SK-N-SH treated with all-trans-retinoic acid at 6 μM for 48 hours (cell line): Measurements from ENCODE around the gene ANKS3.

Experiments used
- CSDC2 ChIP-seq: fragments of 250-450 bp; sonication (Bioruptor Pico); IDR thresholded peaks from 2 replicates; pipeline ENCODE4 v1.5.0; 2020; ENCODE audit warnings: mild to moderate bottlenecking, moderate library complexity
- ISL1 ChIP-seq: fragments of 250-450 bp; sonication (Bioruptor Pico); IDR thresholded peaks from 2 replicates; pipeline ENCODE4 v2.1.2; 2022; ENCODE audit warnings: mild to moderate bottlenecking, moderate library complexity
- OSR1 ChIP-seq: fragments of 250-450 bp; sonication (Bioruptor Pico); IDR thresholded peaks from 2 replicates; pipeline ENCODE4 v1.8.0; 2022; ENCODE audit warnings: moderate library complexity, mild to moderate bottlenecking, inconsistent platforms
- PPARA ChIP-seq: fragments of 250-450 bp; sonication (Bioruptor Pico); IDR thresholded peaks from 2 replicates; pipeline ENCODE4 v1.5.0; 2020; ENCODE audit warnings: mild to moderate bottlenecking, borderline replicate concordance
- RARB ChIP-seq: fragments of 250-450 bp; sonication (Bioruptor Pico); IDR thresholded peaks from 2 replicates; pipeline ENCODE4 v1.8.0; 2021; ENCODE audit warnings: mild to moderate bottlenecking, moderate library complexity
- TOX ChIP-seq: fragments of 250-450 bp; sonication (Bioruptor Pico); IDR thresholded peaks from 2 replicates; pipeline ENCODE4 v1.8.0; 2021; ENCODE audit warnings: mild to moderate bottlenecking, moderate library complexity, borderline replicate concordance
- ZC3H10 ChIP-seq: fragments of 250-450 bp; sonication (Bioruptor Pico); IDR thresholded peaks from 2 replicates; pipeline ENCODE4 v1.5.1; 2021; ENCODE audit warnings: mild to moderate bottlenecking, moderate library complexity
- ZFP3 ChIP-seq: fragments of 250-450 bp; sonication (Bioruptor Pico); IDR thresholded peaks from 2 replicates; pipeline ENCODE4 v1.5.0; 2020; ENCODE audit warnings: mild to moderate bottlenecking, moderate library complexity
- ZFP30 ChIP-seq: fragments of 450-650 bp; formaldehyde crosslinking; IDR thresholded peaks from 2 replicates; pipeline ENCODE4 v1.5.0; 2022; ENCODE audit warnings: mild to moderate bottlenecking, moderate library complexity
- ZNF70 ChIP-seq: fragments of 450-650 bp; formaldehyde crosslinking; IDR thresholded peaks from 2 replicates; pipeline ENCODE4 v1.5.0; 2020; ENCODE audit warnings: mild to moderate bottlenecking, moderate library complexity
- TF ChIP-seq, protein P1 (sequence below): fragments of 250-450 bp; sonication (Bioruptor Pico); IDR thresholded peaks from 2 replicates; pipeline ENCODE4 v1.8.0; 2020; ENCODE audit warnings: mild to moderate bottlenecking, moderate library complexity, borderline replicate concordance
- TF ChIP-seq, protein P2 (sequence below): fragments of 250-450 bp; sonication (Bioruptor Pico); IDR thresholded peaks from 2 replicates; pipeline ENCODE4 v1.5.1; 2020; ENCODE audit warnings: low read depth, mild to moderate bottlenecking, moderate library complexity
- TF ChIP-seq, protein P3 (sequence below): fragments of 250-450 bp; sonication (Bioruptor Pico); IDR thresholded peaks from 2 replicates; pipeline ENCODE4 v1.8.0; 2021; ENCODE audit warnings: low read depth, mild to moderate bottlenecking, moderate library complexity, borderline replicate concordance
- TF ChIP-seq, protein P4 (sequence below): fragments of 250-450 bp; sonication (Bioruptor Pico); IDR thresholded peaks from 2 replicates; pipeline ENCODE4 v1.5.1; 2021; ENCODE audit warnings: mild to moderate bottlenecking, moderate library complexity

DNA sequence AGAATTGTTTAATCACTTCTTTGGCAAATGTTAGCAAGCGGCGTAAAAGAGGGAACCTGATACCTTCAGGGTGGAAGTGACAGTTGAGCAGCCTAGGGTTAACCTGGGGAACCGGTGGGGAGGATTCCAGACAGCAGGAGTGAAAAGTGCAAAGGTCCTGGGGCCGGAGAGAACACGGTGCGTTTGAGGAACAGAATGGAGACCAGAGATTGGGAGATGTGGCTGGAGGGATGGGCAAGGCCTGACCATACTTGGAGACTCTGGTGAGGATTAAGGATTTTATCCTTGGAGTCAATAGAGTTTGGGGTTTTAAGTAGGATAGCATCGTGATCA, 35.2 kb upstream of the ANKS3 start:
- TF ChIP-seq, protein P1, sequence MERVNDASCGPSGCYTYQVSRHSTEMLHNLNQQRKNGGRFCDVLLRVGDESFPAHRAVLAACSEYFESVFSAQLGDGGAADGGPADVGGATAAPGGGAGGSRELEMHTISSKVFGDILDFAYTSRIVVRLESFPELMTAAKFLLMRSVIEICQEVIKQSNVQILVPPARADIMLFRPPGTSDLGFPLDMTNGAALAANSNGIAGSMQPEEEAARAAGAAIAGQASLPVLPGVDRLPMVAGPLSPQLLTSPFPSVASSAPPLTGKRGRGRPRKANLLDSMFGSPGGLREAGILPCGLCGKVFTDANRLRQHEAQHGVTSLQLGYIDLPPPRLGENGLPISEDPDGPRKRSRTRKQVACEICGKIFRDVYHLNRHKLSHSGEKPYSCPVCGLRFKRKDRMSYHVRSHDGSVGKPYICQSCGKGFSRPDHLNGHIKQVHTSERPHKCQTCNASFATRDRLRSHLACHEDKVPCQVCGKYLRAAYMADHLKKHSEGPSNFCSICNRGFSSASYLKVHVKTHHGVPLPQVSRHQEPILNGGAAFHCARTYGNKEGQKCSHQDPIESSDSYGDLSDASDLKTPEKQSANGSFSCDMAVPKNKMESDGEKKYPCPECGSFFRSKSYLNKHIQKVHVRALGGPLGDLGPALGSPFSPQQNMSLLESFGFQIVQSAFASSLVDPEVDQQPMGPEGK (CRISPR knock-in tag), result no peak
- TF ChIP-seq, protein P2, sequence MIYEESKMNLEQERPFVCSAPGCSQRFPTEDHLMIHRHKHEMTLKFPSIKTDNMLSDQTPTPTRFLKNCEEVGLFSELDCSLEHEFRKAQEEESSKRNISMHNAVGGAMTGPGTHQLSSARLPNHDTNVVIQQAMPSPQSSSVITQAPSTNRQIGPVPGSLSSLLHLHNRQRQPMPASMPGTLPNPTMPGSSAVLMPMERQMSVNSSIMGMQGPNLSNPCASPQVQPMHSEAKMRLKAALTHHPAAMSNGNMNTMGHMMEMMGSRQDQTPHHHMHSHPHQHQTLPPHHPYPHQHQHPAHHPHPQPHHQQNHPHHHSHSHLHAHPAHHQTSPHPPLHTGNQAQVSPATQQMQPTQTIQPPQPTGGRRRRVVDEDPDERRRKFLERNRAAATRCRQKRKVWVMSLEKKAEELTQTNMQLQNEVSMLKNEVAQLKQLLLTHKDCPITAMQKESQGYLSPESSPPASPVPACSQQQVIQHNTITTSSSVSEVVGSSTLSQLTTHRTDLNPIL, result no peak
- TF ChIP-seq CSDC2 (CRISPR knock-in tag), result no peak
- TF ChIP-seq ZFP3 (CRISPR knock-in tag), result no peak
- TF ChIP-seq PPARA (CRISPR knock-in tag), result no peak
- TF ChIP-seq ZNF70, result no peak
- TF ChIP-seq RARB (CRISPR knock-in tag), result no peak
- TF ChIP-seq, protein P3, sequence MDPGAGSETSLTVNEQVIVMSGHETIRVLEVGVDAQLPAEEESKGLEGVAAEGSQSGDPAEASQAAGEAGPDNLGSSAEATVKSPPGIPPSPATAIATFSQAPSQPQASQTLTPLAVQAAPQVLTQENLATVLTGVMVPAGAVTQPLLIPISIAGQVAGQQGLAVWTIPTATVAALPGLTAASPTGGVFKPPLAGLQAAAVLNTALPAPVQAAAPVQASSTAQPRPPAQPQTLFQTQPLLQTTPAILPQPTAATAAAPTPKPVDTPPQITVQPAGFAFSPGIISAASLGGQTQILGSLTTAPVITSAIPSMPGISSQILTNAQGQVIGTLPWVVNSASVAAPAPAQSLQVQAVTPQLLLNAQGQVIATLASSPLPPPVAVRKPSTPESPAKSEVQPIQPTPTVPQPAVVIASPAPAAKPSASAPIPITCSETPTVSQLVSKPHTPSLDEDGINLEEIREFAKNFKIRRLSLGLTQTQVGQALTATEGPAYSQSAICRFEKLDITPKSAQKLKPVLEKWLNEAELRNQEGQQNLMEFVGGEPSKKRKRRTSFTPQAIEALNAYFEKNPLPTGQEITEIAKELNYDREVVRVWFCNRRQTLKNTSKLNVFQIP (CRISPR knock-in tag), result no peak
- TF ChIP-seq ISL1 (CRISPR knock-in tag), result no peak
- no peak for TF ChIP-seq OSR1 (CRISPR knock-in tag)
- TF ChIP-seq, protein P4, sequence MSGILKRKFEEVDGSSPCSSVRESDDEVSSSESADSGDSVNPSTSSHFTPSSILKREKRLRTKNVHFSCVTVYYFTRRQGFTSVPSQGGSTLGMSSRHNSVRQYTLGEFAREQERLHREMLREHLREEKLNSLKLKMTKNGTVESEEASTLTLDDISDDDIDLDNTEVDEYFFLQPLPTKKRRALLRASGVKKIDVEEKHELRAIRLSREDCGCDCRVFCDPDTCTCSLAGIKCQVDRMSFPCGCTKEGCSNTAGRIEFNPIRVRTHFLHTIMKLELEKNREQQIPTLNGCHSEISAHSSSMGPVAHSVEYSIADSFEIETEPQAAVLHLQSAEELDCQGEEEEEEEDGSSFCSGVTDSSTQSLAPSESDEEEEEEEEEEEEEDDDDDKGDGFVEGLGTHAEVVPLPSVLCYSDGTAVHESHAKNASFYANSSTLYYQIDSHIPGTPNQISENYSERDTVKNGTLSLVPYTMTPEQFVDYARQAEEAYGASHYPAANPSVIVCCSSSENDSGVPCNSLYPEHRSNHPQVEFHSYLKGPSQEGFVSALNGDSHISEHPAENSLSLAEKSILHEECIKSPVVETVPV (CRISPR knock-in tag), result no peak
- TF ChIP-seq ZC3H10 (CRISPR knock-in tag), result no peak
- TF ChIP-seq TOX (CRISPR knock-in tag), result no peak
- TF ChIP-seq ZFP30, result no peak
